Retina (tissue), 1 donor: ENCODE results near the gene CLCN6.

ENCODE experiments used
- DNase-seq: peaks from one replicate; pipeline ENCODE4 v3.0.0-alpha.2; 2016

Gene CLCN6

DNA sequence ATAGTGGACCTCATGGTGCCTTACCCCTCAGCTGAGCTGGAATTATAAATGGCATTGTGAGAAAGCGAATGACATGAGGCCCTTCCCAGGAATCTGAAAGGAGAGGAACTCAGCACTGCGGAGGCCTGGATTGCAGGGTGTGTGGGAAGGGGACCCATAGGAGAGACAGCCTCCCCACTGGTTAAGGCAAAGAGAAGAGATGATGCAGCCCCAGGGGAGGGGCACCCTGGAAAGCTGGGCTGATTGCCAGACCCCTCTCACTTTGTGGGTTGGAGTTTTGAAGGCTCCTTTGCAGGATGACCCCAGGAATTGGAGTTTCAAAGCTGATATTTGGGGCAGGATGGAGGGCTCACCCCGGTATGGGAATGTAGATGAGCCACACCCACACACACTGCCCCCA, 50.7 kb downstream of the CLCN6 start:
- DNase-seq, result no peak

DNA sequence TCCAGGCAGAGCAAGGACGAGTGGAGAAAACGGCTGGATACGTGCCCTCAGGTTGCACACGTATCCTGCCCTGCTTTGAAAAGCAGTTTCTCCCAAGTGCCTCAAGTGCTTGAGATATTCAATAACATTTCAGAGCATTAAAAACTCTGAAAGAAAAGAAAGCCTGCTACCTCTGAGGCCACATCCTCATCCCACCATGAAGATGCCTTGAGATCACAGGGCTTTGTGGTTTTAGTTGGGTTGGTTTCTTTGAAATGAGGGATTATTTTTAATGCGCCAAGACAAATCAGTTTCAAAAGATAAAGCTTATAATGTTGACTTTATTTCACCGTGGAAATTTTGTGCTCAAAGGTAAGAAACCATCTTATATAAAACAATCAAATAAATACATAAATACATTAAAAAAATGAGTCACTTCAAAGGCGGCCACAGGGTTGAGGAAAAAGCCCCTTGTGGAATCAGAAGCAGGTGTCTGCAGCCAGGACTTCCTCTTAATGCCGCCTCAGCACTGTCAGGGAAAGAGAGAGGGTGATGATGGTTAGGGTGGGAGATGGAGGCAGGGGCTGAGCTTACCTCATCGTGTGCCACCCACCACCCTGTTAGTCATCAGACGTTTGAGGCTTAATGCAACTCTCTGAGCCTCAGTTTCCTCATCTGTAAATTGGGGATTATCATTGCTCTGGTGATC, 51.3 kb downstream of the CLCN6 start:
- DNase-seq, result no peak

DNA sequence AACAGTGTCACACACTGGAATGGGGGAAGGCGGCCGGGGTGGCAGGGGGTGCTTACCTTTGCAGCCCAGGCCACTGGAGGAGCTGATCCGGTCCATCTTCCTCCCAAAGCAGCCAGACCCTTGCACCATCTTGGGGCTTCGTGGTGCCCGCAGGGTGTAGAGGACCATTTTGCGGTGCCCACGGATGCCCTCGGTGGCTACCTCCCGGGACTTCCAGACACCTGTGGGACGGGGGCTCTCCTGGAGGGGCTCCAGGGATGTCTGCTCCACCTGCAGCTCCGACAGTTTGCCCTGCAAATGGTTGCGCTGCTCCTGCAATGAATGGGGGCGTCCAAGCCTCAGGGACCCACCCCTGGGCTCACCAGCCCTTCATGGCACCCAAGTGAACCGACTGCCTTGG, 52.2 kb downstream of the CLCN6 start:
- no peak for DNase-seq

DNA sequence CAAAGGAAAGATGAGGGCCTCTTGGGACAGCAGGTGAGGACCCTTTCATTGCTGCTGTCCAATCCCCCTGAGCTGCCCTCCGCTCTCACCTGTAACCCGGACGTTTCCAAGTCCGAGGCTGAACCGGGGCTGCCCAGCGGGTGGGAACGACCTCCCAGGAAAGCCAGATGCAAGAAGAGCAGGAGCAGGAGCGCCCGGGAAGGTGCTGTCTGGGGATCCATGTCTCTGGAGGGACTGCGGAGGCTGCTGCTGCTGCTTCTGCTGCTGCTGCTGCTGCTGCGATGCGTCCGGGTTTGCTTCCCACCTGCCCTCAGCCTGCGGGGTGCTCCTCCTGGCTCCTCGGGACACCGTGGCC, 52.6 kb downstream of the CLCN6 start, which contains the start of gene NPPB:
Gene NPPB (minus strand): TSS at position 333 of the 355 bp plus-strand sequence. CDS start 112 bp downstream, at position 221.
- DNase-seq, result no peak

DNA sequence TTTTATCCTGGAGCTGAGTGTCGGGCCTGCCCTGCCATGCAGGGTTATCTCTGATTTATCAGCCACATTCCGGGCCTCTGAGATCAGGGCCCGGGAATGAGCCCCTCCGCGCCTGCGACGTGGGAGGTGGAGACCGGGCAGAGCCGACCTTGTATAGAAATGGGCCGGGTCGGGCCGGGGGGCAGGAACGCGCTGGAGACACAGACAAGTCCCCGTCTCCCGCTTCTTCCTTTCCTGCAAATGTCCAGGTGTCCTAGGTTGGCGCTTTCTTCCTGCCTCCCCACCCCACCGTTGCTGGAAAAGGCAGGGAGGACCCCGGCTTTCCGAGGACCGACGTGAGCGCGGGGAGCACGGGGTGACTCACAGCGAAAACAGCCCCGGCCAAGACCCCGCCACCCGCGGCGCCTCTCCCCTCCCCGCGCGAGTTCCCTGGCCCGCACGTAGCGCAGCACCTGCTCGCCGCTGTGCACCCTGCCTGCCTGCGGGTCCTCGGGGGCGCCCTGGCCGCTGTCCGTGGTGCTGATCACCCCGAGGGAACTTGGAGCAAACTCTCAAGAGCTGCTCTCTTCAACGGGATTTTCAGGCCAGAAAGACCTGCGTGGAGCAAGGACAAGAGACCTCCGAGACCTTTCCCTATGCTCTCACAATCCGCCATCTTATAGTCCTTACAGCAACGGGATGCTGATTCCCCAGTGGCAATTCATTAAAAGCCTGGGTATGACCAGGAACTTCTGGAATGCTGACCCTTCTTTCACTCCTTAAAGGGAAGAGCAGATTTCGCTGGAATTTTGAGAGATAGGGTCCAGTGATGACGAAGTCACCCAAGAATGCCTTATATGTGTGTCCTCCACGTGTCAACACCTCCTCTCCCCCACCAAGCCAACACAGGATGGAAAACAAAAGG, 53.2 kb downstream of the CLCN6 start:
- DNase-seq, result peak; percentile 70

DNA sequence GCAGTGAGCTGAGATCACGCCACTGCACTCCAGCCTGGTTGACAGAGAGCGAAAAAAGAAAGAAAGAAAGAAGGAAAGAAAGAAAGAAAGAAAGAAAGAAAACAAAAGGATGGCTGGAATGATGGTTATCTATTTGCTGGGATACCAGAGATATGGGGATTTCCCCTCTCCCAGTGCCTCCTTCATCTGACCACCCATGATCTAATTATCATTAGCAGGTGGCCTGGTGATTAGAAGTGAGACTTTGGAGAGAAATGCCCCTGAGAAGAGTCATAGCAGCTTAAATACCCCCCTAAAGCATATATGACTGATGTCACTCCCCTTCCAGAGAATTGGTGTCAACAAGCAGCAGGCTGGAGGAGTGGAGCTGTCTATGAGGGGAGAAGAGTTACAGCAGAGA, 54.1 kb downstream of the CLCN6 start:
- no peak for DNase-seq

DNA sequence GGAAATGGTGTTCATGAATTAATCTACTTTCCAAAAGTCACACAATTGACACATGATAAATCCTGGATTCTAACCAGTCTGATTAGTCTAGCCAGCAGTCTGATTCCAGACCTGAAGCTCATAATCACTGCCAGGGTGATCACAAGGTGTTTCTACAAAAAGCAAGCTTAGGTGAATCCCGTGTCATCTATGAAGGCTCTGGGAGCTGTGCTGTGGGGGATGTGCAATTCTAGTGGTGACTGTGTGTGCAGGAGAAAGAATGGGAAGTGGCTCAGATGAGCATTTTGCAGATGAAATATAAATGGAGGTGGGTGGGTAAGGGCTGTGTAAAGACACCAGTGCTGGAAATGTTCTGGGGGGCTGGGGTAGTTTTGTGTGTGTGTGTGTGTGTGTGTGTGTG, 54.6 kb downstream of the CLCN6 start:
- DNase-seq, result no peak

DNA sequence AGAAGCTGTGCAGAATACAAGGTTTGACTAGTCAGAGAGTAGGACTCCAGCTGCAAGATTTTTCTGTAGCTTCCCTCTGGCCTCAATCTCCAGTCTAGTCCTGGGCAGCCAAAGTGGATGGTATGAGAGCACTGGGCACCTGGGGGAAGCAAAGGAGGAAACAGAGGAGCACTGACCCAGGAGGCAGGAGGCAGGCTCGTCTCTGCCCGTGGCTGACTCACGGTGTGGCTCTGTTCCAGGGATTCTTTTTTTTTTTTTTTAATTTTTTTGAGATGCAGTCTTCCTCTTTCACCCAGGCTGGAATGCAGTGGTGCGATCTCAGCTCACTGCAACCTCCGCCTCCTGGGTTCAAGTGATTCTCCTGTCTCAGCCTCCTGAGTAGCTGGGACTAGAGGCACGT, 56.9 kb downstream of the CLCN6 start:
- DNase-seq, result no peak

DNA sequence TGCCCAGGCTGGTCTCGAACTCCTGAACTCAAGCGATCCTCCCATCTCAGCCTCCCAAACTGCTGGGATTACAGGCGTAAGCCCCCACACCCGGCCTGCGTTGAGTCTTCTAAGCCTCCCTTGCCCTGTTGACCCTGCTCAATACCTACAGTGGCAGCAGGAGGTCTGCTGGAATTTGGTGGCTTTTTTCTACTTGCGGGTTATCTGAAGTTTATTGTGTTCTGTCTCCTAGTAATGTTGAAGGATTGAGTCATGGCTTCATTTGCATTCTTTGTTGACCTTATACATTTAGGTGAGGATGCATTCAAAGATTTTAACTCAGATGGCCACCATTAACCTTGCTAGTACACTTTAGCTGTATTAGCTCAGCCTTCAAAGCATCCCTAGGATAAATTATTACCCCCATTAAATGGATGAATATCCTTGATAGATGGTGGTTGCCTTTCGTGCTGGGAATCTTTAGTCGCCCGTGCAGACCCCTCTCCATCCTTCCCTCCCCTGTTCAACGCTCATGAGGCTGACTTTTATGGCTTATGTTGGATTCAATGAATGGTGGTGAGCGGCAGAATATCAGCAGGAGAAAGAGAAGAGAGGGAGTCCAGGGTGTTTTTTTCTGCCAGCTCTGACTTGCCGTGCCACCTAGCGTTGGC, 62.5 kb downstream of the CLCN6 start:
- DNase-seq, result no peak

DNA sequence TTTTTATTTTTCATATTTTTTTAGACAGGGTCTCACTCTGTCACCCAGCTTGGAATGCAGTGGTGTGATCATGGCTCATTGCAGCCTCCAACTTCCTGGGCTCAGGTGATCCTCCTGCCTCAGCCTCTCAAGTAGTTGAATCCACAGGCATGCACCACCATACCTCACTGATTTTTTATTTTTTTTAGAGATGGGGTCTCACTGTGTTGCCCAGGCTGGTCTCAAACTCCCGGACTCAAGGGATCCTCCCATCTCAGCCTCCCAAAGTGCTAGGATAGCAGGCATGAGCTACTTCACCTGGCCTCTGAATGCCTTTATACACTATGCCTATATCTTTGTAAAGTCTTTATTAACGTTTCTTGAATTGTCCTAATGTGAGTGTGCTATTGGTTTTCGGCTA, 63.1 kb downstream of the CLCN6 start:
- no peak for DNase-seq

DNA sequence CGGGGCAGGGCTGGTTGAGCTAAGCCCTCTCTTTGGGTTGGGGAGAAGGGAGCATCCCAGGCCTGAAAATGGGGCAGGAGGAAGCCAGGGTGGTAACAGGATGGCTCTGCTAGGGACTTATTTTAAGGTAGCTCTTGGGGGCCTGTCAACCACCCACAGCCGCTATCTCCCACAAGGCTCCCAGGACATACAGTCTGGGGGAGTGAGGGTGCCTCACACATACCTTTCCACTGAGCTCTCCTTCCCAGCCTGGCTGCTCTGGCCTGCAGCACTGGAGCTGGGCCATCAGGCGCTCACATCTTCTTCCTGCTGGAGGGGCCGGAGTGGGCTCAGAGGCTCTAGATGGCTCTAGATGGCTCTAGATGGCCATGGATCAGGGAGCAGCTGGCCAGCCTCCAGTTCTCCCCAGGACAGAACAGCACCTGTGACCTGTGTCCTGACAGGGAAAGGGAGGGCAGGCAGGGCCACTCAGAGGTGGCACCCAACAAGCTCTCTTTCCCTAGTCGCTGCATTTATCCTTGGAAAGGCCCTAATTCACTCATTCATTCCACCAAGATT, 63.7 kb downstream of the CLCN6 start:
- no peak for DNase-seq

DNA sequence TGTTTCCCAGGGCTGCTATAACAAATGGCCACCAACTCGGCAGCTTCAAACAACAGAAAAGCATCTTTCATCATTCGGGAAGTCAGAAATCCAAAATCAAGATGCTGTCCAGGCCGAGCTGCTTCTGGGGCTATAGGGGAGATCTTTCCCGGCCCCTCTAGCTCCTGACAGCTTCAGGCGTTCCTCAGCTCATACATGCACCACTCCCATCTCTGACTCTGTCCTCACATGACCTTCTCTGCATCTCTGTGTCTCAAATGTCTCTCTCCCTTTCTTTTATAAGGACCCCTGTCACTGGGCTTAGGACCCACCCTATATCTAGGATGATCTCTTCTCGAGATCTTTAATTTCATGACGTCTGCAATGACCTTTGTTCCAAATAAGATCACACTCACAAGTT, 66.6 kb downstream of the CLCN6 start:
- DNase-seq, result no peak

DNA sequence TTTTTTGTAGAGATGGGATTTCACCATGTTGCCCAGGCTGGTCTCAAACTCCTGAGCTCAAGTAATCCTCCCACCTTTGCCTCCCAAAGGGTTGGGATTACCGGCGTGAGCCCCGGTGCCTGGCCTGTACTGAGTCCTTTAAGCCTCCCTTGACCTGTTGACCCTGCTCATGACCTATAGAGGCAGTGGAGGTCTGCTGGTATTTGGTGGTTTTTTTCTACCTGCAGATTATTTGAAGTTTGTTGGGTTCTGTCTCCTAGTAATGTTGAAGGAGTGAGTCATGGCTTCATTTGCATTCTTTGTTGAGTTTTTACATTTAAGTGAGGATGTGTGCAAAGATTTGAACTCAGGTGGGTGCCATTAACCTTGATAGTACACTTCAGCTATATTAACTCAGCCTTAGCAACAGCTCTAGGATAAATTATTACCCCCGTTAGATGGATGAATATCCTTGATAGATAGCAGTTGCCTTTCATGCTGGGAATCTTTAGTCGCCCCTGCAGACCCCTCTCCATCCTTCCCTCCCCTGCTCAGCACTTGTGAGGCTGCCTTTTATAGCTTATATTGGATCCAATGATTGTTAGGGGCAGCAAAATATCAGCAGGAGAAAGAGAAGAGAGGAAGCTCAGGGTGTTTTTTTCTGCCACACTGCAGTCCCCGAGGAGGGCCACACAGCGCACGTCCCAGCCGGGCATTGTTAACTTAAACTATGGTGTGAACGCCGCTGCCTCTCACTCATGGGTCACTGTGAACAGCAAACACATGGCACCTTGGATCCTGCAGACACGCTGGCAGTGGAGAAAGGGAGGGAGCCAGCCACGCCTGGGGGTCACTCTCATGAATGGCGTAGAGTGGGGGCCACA, 67.6 kb downstream of the CLCN6 start:
- DNase-seq, result no peak

DNA sequence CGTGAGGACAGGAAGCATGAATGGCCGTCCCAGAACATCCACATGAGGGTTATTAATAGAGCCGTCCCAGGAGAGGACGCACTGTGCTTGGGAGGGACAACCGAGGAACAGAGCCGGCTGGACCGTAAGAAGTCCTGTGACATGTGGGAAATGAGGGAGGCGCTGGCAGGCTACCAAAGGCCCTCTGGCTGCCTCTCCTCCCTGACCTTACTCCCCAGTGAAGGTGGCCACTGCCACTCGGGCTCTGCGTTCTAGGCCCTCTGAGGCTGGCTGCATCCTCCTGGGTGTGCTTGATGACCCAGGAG, 68.2 kb downstream of the CLCN6 start:
- DNase-seq, result no peak

DNA sequence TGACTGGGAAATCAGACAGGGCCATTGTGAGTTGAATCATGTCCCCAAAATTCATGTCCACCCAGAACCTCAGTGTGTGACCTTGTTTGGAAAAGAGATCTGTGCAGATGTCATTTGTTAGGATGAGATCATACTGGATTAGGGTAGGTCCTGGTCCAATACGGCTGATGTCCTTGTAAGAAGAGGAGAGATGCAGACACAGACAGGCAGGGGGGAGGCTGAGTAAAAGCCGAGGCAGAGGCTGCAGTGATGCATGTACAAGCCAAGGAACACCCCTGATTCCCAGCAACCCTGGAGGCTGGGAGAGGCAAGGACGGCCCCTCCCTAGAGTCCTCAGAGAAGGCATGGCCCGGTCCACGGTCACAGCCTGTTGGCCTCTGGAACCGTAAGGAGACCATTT, 68.6 kb downstream of the CLCN6 start:
- no peak for DNase-seq

DNA sequence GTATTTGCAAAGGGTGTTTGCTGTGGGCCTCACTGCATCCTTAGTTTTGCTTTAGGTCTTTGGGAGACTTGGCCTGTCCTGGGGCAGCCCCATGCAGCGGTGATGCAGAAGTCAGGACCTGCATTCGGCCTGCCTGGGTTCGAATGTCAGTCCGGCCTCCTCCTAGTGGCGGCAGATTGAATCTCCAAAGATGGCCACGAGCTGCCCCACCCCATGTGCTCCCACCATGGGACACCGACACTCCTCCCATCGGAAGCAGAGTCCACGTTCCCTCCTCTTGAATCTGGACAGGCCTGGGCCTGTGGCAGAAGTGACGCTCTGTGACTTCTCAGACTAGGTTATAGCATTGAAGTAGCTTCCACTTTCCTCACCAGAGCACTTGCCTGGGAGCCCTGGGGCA, 69.1 kb downstream of the CLCN6 start:
- no peak for DNase-seq

DNA sequence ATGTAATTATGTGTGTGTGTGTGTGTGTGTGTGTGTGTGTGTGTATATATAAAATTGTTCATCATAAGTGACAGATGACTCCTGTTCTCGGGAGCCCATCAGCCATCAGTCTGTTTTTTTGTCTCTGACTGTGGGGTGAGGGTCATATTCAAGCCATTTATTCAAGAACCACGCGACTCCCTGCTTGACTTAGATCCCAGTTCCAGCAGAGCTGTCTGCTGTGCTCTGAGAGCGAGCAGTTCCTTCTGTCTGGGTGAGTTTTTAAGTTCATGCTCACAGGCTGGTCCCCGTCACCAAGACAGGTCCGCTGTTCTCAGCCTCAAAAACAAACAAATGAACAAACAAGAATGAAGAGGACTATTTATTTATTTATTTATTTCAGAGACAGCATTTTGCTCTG, 71.1 kb downstream of the CLCN6 start:
- DNase-seq, result no peak

DNA sequence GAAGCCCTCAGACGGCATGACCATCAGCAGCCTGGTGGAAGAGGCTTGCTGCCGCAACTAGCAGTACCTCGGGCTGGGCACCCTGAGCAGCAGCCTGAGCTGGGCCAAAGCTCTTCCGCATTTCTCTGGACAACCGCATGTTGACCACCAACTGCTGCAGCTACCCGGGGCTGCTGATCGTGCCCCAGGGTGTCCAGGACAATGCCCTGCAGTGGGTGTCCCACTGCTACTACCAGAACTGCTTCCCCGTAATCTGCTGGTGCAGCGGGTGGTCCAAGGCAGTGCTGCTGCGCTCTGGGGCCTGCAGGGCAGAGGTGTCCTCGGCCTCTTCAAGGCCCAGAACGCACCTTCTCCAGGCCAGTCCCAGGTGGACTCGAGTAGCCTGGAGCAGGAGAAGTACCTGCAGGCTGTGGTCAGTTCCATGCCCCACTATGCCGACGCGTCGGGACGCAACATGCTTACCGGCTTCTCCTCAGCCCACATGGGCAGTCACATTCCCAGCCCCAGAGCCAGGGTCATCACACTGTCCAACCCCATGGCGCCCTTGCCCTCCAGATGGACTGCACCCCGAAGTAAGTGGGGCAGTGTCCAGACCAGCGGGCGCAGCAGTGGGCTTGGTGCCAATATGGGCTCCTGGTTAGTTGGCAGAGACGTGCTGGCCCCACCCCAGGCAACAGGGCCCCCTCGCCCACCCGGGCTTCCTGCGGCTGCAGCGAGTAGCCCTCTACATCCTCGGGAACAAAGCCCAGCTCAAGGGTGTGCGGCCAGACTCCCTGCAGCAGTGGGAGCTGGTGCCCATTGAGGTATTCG, 72.3 kb downstream of the CLCN6 start:
- DNase-seq, result no peak

DNA sequence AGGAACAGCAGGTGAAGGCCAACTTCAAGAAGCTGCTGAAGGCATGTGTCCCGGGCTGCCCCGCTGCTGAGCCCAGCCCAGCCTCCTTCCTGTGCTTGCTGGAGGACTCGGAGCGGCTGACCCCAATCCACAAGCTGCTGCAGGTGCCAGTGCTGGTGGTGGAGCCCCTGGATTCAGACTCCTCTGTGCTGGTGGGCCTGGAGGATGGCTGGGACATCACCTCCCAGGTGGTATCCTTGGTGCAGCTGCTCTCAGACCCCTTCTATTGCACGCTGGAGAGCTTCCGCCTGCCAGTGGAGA, 72.8 kb downstream of the CLCN6 start:
- DNase-seq, result no peak

DNA sequence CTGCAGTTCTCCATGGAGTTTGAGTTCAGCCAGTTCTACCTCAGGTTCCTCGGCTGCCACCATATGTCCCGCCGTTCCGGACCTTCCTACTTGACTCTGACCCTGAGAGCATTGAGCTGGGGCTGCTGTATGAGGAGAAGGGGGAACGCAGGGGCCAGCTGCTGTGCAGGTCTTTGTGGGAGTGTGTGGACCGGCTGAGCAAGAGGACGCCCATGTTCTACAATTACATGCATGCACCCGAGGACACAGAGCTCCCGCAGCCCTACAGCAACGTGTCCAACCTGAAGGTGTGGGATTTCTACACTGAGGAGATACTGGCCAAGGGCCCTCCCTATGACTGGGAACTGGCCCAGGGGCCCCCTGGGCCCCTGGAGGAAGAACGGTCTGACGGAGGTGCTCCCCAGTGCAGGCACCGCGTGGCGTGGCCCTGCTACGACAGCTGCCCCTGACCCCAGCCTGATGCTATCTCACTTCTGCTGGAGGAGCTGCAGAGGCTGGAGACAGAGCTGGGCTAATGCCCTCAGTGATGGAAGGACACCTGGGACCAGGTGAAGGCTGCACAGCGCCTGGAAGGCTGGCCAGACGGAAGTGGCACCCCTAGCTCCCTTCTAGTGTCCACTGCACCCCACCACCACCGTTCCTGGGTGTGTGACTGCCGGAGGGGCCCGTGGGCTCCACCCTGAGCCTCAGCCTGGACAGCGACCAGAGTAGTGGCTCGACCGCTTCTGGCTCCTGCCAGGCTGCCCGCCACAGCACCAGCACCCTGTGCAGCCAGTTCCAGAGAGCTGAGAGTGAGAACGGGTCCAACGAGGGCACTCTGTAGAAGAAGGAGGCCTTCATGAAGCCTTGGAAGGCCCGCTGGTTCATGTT, 73.6 kb downstream of the CLCN6 start:
- no peak for DNase-seq

DNA sequence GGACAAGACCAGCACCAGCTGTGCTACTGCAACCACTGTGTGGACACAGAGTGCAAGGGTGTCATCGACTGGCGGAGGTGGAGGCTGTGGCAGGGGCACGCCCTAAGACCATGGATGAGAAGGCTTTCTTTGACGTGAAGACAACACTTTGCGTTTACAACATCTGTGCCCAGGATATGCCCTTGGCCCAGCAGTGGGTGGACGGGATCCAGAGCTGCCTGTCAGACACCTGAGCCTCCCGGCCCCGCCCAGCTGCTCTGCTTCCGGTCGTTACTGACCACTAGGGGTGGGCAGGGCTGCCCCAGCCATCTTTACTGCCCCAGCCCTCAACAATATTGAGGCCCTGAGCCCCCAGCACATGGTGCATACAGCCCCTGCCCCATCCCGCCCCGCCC, 74.2 kb downstream of the CLCN6 start:
- no peak for DNase-seq
